NCI-H2196 treated with DMSO at 0.1 percent for 48 hours (cell line): Measurements from ENCODE around the gene ARHGAP1.

Experiments used
- DNase-seq: peaks from one replicate; lab custom pipeline; 2025; ENCODE audit not compliant: unreplicated experiment; lab: John Stamatoyannopoulos, UW

ARHGAP1 gene

DNA sequence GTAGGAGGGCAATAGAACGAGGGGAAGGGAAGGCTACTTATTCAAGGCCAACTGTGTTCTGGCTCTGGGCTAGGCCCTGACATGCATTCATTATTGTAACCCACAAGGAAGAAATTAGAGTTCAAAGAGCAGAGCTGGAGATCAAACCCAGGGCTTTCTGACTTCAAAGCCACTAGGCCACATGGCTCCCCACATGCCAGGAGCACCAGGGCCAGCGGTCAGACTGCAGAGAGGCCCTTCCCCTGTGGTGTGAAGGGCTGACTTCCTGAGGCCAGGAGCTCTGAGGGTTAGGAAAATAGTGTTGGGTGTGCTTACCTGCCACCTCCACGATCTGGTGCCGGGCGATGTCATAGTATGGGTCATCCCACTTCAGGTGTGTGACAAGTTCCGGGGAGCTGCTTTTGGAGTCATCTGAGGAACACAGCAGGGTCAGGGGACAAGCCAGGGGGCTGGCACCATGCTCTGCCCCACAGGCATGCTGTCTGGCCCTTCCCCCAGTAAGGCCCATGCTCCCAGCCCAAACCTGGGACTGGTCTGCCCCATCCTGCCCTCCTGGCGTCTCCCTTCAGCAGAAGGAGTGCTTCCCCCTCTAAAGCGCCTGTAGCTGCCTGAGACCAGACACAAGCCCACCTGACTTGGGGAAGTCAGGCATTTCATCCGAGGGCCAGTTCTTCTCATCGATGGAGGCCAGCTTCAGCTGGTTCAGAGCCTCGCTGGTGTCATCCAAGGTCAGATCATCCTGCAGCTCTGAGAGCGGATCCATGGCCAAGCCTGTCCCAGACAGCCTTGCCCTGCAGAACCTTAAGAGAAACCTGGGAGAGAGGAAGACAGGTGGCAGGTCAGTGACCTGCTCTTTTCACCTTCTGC is 4.8 kb downstream of the ARHGAP1 start:
- peak; percentile 55 for DNase-seq

DNA sequence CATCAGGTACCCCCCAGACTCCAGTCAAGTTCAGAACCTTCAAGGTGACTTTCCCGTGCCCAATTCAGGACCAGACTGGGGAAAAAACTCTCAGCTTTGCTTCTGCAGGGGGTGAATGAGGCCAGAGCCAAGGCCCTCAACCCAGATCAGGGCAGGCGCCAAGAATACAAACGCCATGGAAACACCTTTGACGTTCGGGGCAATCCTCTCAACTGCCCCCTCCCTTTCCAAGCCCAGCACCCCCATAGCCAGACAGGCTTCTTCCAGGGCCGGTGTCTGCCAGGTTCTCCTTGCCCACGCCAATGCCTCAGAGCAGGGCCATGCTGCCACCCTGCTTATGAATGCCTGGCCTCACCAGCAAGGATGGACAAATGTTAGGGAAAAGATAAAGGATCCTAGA is 5.8 kb downstream of the ARHGAP1 start:
- no peak for DNase-seq

DNA sequence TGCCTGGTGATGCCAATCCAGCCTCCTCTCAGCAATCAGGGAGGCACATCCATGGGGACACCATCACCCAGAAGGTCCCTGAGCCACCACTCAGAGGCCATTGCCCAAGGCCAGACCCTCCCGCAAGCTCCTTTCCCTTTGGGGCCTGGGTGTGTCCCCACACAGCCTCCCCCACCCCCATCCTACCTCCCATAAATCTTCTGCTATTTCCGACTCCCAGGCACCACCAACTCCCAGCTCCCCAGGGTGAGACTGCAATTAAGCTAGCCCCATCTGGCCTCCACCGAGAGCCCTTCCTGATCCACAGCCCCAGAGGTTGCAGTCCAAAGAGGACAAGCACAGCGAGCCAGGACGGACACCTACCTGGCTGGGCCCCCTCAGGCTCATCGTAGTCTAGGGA is 6.3 kb downstream of the ARHGAP1 start:
- DNase-seq: no peak

DNA sequence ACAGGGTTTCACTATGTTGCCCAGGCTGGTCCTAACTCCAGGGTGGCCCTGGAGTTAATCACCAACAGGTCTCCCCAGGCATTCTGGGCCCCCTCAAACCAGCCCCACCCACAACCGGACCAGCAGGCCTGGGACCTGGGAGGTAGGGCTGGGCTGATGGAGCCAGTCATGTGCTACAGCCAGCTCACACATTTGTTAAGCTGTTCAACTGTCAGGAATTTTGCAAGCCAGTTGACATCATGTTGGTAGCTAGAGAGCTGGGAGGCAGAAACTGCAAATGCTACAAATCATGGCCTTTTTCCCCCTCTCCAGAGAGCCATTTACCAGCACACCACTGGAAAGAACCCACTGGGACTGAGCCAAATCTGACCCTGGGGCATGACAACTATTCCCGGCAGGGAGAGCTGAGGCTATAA is 6.8 kb downstream of the ARHGAP1 start:
- no peak for DNase-seq

DNA sequence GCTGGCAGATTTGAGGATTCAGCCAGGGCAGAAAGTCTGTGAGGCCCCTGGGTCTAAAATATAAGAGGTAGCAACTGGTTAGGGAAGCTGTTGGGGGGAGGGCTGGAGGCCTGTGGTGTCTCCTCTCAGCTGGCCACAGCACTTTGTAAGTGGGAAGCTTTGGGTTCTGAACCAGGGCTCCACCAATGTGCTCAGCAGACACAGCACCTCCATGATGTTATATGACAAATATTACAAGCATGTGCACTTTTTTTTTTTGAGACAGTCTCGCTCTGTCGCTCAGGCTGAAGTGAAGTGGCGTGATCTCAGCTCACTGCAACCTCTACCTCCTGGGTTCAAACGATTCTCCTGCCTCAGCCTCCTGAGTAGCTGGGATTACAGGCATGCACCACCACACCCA is 8.0 kb downstream of the ARHGAP1 start:
- DNase-seq: no peak

DNA sequence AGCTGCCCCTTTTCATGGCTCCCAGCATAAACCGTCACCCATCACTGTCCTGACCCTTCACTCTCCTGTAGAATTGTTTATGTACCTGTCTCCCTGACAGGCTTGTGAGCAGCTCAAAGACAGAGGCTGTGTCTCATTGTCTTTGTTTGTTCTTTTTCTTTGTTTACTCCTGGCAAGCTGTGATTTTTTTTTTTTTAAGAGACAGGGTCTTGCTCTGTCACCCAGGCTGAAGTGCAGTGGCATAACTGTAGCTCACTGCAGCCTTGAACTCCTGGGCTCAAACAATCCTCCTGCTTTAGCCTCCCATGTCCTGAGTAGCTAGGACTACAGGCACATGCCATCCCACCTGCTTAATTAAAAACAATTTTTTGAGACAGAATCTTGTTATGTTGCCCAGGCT is 9.7 kb downstream of the ARHGAP1 start:
- DNase-seq: no peak

DNA sequence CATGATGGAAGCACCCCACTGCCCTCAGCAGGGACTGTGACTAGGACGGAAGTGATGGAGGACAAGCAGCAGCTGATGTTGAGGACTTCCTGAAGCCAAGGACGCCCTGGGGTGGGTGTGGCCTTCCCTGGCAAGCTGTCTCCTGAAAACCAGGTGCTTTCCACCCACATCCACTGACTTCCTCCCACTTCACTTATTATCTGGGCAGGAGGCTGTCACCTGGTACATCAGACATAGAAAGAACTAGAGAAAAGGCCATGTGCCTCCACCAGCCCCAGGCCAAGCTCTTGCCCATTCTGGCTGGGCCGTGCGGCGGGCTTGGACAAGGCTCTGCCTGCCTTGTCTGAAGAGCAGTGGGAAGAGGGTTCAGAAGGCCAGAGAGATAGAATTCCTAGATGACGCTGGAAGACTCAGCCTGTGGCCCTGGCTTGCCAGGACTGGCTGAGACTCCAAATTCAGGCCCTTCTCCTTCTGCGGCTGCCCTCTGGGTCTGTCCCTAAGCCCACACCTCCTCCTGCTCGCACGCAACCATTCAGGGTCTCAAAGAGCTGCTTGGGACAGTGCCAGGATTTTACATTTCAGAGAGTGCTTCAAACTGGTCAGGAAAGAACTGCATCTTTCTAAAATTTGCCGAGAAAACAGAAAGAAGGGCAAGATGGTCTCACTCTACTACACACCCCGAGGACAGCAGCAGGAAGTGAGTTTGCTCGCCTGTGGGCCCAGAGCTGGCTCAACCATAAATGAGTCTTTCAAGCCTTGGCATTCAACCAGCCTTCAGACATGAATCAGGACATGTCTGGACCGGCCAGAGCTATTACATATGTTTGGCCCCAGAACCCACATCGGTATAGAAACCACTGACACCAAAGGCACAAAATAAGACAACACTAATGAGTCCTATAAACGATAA is 13.3 kb downstream of the ARHGAP1 start:
- DNase-seq: peak; percentile 93

DNA sequence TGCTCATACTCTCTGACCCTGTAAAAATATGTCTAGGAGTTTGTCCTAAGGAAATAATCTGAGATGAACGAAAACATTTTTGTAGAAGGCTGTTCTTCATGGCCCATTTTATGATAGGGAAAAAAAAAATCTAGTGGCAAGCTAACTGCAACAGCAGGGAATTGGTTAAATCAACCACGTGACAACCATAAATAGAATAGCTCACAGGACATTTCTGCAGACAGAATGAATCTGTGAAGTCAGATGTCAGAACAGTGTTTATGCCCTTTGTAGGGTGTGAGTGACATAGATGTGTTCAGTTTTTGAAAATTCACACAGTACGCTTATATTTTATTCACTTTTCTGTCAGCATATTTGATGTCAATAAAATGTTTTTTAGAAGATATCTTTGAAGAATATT is 16.1 kb downstream of the ARHGAP1 start:
- no peak for DNase-seq

DNA sequence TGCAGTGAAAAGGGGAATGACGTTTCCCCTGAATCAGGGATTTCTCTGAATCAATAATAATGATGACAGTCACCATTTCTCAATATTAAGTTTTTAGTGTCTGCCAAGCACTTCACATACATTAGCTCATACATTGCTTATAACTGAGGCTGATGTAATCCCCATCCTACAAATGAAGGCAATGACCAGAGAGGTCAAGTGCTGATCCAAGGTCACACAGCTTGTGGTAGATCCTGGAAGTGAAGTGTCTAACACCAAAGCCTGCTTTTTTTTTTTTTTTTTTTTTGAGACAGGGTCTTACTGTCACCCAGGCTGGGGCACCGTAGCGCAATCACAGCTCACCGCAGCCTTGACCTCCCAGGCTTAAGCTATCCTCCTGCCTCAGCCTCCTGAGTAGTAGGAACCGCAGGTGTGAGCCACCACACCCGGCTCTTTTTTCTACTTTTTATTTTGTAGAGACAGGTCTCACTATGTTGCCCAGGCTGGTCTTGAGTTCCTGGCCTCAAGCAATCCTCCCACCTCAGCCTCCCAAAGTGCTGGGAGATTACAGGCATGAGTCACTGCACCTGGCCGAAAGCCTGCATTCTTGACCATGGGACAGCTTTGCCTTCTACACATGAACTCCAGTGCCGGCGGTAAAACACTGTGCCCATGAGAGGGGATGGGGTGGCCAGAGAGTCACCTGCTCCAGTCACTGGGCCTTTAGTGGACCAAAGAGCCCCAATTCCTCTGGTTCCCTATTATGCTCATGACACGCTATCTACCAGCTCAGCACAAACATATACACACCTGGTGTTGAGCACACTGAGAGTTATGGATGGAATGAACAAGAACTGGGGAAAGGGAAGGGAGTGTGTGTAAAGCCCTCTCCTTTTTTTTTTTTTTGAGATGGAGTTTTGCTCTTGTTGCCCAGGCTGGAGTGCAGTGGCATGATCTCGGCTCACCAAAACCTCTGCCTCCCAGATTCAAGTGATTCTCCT is 17.4 kb downstream of the ARHGAP1 start:
- no peak for DNase-seq

DNA sequence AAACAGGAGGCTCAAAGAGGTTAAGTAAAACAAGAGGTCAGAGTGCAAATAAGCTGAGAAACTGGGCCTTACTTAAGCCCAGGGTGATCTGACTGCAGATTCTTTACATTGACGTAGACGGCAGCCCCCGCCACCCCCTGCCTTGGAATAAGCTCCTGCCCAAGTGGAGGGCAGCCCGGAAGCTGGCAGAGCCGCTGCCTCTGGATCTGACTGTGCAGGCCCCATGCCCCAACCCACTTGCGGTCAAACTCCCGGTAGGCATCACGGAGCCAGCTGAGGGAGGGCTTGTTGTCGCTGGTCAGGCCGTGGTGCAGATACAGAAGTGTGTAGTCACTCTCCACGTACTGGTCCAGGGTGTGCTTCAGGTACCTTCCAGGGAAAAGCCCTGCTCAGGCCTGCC is 18.6 kb downstream of the ARHGAP1 start:
- no peak for DNase-seq

DNA sequence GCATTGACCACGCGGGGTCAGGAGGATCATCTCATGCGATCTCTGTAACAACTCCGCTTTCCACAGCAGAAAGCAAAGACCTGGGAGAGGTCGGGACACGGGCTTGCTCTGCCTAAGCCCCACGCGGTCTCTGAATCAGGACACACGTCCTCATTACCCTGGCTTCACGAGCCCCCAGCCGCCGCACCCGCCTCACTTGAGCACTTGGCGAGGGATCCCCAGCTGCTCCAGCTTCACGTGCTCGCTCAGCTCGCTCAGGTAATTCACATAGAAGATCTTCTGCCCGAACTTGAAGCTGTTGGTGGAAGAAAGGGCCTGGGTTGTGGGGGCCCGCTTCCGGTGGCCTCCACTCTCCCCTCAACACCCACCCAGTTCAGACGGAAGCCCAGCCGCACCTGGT is 19.6 kb downstream of the ARHGAP1 start:
- DNase-seq: no peak

DNA sequence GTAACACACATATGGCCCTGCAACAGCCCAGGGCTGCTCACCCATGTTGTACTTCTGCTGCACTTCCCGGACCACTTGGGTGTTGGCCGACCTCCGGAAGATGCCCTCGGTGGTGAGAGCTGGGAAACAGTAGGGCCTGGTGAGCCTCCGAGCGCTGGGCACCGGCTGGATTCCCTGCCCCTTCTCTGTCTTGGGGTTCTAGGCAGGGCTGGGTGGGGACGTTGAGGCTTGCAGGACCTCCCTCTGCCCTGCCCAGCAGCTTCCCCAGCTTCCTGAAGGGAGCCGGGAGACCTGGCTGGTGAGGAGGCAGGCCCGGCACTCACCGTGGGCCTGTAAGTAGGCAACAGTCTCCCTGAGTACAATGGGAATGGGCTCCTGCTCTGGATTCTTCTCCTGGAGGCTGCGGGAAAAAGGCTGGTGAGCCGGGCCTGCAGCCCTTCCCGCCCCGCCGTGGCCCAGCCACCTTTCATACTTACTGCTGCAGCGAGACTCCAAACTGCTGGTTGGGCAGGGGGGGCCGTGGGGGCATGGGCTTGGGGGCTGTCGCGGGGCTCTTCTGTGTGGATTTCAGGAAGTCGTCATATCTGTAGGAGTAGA is 20.2 kb downstream of the ARHGAP1 start:
- DNase-seq: no peak

DNA sequence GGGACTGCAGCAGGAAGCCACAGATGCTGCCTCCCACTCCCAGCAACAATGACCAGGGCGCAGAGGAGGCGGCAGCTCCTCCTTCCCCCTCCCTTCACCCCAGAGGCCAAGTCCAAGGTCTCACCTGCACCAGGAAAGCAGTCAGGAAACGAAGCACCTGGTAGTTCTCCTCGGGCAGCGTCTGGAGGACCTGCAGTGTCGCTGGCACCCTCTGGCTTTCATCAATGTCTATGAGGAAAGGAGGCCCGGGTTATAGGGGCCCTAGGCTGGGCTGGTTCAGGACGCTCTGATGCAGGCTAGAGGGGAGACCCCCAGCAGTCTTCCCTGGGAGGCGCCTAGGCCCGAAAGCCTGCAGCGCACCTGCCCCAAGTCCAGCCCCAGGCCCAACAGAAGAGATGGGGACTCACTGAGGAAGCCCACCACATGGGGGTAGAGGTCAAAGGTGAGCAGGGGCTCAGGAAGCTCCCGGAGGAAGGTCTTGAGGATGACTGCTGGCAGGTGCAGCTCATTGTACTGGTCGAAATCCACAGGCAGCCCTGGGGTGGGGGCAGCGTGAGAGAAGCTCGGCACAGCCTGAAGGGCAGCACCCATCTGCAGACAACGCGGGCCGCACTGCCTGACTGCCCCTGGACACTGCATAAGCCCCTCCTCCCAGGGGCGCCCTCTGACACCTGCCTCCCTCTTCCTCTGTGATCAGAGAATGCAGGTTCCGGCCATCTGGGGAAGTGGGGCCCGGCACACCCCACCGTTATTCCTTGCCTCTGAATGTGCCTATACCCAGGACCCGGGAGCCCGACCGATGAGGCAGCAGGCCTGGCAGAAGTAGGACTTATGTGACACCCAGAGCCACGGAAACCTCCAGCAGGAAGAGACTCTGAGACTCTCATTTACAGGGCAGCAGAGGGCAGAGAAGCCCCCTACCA is 20.9 kb downstream of the ARHGAP1 start:
- no peak for DNase-seq

DNA sequence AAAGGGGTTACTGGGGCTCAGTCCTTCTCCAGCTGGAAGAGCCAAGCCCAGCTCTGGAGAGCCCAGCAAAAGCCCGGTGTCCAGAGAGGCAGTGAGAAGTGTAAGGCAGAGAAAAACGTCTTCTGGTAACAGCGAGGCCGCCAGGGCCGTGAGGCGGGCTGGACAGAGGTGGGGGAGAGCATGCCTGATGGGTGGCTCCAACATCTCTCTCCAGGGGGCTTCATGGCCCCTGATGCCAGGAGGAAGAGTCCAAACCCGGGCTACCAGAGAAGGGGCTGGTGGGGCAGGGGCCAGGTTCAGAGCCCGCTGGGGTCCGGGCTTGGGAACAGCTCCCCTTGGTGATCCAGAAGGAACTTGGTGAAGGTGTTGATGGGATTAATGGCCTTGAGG is 21.7 kb downstream of the ARHGAP1 start:
- DNase-seq: no peak

DNA sequence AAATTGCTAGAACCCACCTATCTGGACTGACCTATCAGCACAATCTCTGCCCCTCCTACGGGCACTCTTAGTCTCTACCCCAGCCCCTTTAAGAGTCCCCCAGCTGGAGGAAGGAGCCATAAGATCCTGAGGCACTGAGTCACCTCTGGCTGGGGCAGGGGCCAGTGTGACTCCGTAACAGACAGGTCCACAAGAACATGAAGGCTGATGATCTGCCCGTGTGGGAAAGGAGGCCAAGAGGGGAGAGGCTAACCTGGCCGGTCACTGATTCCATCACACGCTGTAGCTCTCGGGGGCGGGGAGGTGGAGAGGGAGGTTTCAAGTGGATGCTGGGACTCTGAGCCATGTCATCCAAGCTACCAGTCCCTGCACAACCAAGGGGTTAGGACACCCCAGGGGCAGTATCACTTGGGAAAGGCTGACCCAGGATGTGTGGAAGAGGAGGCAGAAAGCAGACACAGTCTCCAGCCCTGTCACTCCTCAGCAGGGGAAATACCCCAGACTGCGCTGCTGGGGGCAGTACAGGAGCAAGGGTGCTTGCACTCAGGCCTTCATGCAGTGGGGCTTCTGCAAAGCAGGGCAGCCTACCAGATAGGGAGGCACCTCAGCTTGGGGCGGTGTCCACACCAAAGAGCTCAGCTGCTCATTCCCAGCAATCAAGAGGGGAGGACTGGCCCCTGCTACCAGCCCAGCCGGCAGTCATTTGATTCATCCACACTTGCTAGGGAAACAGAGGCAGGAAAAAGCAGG is 22.3 kb downstream of the ARHGAP1 start:
- no peak for DNase-seq

DNA sequence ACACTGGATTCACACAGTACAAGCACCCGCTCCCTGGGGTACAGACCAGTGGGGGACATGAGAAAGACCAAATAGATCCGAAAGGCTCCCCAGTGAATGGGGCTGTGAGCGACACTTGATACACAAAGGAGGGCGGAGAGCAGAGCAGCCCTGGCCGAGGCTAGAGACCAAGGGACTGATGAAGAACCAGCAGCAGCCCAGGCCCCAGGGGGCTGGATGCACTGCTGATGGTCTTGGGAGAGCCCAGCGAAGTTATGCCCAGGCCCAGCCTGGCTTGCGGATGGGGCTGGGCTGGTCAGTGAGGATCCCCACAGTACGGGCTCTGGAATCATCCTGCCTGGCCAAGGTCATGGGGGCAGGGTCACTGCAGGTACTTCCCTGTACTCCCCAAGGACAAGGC is 23.2 kb downstream of the ARHGAP1 start:
- DNase-seq: no peak

DNA sequence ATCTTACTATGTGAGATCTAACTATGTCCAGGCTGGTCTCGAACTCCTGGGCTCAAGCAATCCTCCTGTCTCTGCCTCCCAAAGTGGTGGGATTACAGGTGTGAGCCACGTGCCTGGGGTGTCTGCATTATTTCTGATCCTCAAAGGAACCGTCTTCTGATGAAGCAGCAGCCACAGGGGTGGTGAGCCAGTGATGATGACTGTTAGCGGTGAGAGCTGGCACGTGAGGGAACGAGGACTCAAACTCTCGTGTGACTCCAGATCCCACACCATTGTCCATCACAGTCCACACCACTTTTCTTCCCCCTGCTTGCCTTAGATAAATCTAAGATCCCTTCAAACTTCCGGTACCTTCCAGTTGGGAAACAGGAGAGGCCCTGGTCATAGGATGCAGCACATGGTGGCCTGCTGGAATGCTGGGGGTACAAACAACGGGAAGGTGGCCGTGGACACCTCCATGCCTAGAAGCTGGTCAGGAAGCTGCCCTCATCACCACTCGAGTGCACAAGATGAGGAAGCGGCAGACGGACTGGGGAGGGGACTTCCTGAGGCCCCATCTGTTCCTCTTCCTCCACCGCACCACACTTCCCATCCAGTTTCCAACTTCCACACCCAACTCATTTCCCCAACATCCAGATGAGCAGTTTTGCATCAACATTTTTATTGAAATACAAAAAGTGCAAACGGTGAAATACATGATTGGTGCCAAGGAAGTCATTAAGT is 23.8 kb downstream of the ARHGAP1 start:
- no peak for DNase-seq

DNA sequence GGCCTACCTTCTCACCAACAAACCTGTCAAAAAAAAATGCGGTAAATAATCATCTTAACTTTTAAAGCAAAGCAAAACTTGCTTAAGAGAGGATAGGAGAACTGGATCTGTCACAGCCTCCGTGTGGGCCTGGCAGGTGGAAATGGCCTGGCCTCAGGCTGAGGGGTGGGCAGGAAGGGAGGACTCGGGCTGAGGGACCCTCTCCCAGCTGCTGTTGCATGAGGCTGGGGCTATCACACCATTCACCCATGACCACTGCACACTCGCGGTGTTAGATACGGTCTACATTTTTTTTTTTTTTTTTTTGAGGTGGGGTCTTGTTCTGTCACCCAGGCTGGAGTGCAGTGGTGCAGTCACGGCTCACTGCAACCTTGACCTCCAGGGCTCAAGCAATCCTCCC is 24.5 kb downstream of the ARHGAP1 start:
- no peak for DNase-seq
